ENCODE data around the gene TRIM29.
"Not testable (repeated sequence)": the region's sequence is repeated elsewhere in the genome, so short reads cannot be mapped to it uniquely, and the experiment has no call there.

The TRIM29 gene

DNA sequence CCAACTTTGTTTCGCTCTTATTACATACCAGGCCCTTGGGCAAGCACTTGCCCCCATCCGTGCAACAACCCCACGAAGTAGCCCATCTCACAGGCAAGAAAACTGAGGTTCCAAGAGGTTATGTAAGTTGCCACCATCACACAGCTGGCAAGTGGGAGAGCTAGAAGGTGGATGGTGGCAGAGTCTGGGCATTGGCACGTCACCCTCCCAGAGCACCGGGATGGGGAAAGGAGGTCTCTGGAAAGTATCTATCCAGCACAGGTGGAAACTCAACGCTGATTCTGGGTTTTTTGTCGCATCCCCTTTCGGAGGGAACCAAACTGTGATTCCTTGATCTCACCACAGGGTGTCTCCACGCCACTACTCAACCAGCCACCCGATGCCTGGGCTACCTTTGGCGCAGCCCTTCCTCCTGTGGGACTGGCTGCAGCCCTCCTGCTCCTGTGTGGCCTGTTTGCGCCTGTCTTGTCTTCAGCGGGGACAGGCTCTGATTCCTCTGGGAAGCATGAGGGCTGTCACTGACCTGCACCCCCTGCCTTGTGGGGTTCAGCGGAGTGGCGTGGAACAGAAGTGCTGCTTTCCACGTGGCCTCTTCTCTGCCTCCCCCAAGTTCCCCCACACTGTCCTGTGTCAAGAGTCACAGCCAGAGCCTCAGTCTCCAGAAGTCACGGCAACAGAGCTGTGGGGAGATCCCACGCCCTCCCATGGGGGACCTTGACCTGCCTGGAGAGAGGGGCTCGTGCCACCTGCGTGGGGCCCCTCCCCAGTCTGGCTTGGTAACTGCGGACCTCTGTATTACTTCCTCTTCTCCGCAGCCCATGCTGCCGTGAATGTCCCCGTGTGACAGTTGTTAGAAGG lies 34.4 kb upstream of the TRIM29 start:
- DNase-seq = no peak

DNA sequence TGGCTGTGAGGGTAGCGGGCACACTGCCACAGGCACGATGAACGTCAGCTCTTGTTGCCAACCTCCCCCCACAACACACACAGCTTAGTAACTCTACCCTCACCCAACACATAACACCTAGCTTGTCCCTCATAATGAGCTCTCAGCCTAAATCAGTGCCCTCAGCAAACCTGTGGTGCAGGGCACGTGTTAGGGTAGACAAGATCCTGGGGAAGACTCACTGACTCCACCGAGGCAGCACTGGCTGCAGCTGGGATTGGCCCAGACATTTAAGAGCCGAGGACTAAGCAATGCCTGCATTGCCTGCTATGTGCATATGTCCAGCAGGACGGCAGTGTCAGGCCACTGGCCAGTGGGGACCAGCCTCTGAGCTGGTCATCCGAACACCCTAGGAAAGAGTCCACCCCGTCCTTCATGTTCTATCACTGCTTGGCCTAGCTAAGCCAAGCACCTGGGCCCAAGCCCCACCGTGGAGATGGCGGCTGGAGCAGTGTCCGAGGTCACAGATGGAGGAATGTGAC lies 32.9 kb upstream of the TRIM29 start:
- DNase-seq = no peak

DNA sequence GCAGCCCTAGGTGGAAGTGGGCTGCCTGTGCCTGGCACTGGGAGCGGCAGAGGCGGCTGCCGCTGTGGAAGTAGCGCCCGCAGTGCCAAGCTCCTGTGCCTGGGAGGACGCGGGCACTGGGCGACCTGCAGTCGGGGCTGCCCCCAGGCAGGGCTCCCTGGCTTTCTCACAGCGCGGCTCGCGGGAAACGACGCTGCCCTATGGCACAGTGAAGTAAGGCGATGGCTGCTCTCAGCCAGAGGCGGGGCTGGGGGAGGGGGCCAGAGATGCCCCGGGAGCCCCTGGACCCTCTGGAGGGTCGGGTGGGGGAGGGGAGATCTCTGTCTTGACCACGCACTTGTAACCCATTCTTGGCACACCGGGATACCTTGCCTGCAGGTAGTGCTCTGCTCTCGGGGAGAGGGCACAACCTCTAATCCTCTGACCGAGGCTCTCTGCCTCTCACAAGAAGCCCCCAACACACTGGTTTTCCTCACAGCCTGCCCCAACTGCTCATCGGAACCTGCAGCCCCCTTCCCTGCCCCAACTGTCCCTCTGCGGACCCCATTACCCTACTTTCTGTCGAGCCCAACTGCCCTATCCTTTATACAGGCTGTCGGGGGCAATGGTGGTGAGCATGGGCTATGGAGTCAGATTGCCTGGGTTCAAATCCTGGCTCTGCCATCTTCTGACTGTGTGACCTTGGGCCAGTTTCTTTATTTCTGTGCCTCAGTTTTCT lies 32.2 kb upstream of the TRIM29 start:
- DNase-seq = no peak

DNA sequence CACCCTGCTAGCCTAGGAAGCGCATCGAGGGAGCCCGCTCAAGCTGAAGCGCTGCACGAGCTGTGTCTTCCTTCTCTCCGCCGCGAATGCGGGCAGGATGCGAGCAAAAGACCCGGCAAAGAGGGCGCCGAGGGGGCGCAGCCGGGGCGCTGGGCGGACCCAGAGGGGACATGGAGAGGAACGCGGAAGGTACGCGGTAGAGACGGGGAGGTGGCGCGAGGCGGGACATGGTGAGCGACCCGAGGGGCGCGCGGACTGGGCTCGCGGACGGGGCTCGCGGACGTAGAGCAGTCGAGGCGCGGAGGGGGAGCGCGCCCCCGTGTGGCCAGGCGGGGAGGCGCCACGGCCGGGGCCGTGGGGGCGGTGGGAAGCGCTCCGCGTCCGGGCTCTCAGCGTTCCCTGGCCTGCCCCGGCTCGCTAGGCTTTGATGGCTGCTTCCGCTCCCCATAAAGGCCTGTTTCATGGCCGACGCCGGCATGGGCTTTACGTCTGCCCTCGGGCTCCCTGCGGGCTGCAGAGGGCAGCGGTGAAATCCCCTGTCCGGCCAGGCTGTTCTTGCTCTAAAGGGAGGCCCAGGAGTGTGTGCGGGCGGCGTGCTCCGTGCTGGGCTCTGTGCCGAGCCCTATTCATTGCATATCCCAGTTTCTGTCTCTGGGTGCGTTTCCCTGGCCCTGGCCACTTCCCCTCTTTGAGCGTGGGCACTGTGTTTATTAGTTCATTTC lies 31.2 kb upstream of the TRIM29 start:
- no peak for DNase-seq

DNA sequence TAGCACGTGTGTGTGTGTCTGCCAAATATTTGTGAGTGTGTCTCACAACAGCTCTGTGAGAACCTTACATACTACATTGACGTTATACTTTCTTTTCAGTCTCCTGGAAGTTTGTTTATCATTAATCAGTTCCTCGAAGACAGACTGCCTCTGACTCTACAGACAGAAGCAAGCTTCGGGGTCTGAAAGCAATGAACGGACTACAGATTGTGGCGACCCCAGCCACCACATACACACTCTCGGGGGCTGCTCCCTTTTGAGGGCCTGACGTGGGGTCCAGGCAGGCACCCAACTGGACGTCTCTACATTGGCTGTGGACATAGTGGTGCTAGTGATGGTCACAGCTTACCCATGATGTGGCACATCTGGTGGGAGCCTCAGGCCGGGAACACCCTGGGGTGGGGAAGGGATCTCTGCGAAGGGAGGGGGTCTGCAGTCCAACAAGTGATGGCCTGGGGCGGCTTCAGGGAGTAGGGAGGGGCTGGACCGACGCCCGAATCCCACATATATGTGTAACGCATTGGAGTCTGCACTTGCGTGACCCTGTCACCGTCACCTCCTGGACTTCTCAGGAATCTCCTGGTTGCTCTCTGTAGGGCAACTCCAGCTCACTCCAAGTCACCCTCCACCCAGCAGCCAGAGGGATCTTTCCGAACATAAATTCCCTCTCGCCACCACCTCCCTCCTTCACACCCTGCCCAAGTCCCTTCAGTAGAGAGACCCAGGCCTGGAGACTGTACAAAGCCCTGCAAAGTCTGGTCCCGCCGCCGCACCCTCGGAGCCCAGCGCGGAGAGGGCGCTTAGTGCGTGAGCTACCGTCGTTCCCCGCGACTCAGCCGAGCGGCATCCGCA lies 30.4 kb upstream of the TRIM29 start:
- DNase-seq = no peak

DNA sequence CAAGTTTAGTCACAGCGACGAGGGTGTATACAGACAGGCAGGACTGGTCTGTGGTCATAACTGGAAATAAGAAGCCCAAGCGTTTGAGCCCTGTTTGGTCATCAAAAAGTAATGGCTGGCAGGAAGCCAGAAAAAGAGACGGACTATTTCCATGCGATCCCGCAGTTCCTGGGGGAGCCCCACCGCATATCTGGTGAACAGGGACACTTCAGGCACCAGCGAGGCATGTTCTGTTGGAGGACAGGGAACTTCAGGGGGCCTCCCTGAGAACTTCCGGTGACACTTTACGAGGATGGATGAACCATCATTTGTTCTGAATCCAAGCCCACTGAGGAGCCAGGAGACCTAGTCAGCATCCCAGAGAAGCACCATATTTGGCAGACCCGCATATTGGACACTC lies 29.7 kb upstream of the TRIM29 start:
- no peak for DNase-seq

DNA sequence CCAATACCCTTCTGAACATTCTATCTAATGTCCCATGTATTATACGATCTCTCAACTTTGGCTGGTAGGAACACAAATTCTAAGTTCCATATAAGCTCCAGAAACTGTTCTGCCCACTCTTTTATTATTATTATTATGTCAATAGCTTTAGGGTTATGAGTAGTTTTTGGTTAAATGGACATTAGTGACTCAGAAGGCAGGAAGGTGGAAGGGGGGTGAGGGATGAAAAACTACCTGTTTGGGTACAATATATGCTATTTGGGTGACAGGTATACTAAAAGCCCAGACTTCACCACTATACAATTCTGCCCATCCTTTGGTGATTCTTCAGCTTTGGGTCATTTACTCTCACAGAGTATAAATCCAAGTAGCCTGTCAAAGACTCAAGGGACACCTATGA lies 22.5 kb upstream of the TRIM29 start:
- DNase-seq = no peak

DNA sequence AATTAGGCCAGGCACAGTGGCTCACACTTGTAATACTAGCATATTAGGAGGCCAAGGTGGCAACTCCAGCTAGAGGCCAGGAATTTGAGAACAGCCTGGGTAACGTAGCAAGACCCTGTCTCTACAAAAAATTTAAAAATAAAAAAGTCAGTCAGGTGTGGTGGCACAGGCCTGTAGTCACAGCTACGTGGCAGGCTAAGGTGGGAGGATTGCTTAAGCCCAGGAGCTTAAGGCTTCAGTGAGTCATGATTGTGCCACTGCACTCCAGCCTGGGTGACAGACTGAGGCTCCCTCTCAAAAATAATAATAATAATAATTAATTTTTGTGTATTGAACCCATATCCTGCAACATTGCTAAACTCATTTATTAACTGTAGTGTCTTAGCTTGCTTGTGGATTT lies 15.3 kb upstream of the TRIM29 start:
- no peak for DNase-seq

DNA sequence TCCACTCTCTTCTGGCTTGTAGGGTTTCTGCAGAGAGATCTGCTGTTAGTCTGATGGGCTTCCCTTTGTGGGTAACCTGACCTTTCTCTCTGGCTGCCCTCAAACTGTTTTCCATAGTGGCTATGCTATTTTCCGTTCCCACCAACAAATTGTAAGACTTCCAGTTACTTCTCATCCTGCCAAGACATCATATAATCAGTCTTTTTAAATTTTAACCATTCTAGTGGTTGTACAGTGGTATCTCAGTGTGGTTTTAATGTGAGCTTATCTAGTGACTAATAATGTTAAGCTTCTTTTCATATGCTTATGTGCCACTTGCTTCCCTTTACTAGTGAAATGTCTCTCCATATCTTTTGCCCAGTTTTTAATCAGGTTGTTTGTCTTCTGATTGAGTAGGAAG lies 13.6 kb upstream of the TRIM29 start:
- DNase-seq = no peak

DNA sequence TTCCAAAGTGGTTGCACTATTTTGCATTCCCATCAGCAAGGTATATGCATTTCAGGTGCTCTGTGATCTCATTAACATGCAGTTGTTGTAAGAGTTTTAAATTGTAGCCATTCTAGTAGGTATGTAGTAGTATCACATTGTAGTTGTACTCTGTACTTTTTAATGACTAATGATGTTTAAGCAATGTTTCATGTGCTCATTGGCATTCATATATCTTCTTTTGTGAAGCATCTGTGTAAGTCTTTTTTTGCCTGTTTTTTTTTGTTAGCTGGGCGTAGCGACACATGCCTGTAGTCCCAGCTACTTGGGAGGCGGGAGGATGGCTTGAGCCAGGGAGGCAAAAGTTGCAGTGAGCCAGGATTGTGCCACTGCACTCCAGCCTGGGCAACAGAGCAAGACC lies 11.3 kb upstream of the TRIM29 start:
- no peak for DNase-seq

DNA sequence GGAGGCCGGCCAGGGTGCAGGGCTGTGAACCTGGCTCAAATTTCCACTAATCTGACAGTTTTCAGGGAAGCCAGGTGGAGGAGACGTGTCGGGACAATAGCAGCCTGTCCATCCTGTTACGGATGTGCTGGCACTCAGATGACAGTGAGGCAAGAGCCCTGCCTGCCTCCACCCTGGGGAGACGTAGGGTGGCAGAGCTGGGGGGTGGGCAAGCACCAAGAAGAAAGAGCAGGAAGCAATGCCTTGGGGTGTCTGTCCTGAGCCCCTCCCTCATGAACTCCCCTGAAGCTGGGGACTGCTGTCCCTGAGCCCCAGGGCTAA lies 10.0 kb upstream of the TRIM29 start:
- DNase-seq = no peak

DNA sequence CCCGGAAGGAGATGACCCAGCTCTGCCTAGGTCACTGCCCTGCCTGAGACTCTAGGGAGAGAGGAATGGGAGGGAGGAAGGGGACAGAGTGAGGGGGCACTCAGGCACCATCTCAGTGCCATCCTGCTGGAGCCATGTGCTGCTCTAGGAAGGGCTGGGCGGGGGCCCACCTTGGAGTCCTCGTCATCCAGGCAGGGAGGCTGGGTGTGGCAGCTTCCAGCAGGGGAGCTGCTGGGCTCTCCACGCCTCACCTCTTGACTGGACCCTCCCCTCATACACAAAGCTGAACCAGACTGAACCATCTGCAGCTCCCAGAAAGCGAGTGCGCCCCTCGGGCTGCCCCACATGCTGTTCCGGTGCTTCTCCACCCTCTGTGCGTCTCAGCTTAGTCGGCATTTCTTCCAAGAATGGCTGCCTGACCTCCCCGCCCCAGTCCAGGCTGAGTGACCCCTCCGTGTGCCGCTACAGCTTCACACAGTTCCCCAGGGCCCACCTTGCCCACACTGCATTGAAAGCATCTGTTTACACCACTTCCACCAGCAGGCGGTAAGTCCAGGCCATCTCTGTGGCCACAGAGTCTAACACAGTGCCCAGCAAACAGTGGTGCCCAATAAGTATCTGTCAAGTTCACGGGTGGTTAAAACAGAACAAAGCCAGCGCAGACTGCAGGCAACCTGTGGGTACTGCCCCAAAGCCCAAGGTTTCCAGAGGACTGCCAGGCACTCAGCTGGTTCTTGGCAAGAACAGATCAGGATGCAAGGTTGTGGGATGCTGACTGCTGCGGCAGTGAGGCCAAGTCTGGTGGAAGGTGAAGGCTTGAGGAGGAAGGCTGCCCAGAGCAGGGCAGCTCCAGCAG lies 9.4 kb upstream of the TRIM29 start:
- DNase-seq = no peak

DNA sequence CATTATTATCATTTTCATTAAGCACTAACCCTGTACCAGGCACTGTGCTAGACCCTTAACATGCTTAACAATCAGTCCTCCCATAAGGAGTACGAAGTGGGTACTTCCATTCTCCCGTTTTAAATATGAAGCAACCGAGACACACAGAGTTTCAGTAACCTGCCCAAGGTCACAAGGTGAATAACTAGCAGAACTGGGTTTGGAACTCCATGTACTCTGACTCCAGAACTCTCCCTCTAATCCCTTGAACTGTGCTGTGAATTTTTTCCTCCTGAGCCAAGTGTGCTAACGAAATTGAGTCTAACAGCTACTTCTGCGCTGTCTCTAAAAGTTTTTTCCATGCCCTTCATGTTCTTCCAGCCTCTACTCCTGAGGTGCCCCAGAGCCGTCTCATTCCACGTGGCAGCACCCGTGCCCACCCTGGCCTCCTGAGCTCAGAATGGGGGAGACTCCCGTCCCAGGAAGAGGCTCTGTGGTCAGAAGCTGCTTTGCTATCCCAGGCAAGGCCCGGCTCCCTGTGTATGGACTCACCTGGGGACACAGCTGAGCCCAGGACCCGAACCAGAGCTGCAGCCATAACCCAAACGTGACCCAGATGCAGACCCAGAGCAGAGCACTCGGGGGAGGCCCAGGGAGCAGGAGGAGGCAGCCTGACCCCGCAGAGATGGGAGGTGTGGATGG lies 8.6 kb upstream of the TRIM29 start:
- DNase-seq = no peak

DNA sequence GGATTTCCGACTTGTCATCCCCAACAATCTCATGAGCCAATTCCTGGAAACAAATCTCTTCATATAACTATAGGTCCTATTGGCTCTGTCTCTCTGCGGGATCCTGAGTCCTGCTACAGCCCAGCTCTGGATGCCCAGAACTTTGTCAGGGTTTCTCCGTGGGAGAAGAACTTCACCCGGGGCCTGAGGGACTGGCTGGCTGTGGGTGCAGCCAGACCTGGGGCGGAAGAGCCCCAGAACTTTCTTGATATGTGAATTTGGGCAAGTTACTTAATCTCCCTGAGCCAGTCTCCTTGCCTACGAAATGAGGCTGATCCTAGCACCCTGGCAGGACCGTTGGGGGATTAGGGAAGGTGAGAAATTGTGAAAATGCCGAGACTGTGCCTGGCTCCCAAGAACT lies 6.6 kb upstream of the TRIM29 start:
- no peak for DNase-seq

DNA sequence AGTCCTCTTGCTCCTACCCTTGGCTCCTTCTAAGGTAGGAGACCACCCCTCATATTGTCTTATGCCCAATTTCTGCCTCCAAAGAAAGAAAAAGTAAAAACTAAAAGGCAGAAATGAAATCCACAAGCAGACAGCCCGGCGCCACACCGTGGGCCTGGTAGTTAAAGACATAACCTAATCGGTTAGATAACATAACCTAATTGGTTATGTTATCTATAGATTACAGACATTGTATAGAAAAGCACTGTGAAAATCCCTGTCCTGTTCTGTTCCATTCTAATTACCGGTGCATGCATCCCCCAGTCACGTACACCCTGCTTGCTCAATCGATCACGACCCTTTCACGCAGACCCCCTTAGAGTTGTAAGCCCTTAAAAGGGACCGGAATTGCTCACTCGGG lies 5.6 kb upstream of the TRIM29 start:
- DNase-seq = not testable (repeated sequence)

DNA sequence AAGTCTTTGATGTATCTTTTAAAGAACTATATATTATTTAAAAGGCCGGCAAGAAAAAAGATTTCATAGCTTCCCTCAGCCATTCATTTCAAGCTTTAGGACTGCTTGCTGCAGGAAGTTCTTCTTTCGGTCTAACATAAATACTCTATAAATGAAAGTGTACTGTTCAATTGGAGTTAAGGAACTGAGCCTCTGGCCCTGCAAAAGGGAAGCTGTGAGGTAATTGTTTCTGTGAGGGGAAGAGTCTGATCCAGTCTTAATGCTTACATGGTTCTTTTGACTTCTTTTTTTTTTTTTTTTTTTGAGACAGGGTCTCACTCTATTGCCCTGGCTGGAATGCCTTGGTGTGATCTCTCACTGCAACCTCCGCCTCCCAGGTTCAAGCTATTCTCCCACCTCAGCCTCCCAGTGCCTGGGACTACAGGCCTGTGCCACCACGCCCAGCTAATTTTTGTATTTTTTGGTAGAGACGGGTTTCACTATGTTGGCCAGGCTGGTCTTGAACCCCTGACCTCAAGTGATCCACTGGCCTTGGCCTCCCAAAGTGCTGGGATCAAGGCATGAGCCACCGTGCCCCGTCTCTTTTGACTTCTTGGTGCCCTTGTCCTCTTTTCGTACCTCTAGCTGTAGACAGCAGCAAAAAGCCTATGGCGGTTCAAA lies 4.7 kb upstream of the TRIM29 start:
- DNase-seq = no peak

DNA sequence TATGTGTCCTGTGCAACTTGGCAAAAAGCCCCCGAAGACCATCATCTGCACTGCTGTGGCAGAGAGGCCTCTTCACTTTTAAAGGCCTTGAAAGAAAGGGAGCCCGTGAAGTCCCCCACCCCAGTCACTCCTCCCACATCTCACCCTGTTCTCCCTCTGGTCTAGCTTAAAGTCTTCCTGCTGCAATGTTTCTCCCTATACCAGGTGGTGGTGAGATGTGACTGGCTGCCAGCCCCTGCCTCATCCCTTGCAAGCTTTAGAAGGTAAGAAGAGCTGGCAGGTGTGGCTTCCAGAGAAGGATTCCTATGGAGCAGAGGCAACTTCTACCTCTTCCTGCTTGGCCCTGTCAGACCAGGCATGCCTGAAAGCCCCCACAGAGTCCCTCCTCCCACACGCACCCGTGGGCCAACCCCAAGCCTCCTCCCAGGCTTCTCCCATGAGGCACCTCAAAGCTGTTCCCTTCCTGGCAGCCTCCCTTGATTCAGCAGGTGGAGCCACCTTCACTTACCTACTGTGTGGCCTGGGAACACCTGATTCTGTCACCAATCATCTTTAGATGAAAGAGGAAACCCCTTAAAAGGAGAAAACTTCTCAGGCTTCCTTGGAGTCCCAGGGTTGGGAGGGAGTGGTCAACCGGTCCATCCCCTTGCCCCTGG lies 4.0 kb upstream of the TRIM29 start:
- DNase-seq = no peak

DNA sequence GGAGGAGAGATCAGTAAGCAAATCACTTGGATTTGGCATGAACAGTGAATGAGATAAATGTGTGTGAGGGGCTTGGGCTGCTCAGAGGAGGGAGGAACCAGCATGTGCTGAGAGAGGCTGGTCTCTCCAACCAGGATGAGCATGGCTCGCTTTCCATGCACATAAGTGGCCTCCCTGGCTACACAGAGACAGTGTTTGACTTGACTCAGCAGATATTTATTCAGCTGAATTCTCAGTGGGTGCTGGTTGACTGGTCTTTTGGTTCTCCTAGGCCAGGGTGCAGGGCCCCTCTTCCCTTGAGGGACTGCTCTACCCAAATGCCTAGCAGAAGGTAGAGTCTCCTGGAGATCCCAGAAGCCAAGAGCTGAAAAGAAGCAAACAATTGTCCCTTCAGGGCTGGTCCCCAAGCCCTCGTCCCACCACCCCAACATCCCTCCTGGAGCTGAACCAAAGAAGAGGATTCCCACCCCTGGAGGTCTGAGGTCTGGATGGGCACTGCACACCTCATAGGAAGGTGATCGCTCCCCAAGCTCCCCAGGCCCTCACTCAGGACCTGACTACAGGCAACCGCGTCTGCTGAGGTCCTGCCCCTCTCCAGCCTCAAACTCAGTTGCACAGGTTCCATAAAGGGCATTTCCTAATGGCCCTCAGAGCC lies 3.3 kb upstream of the TRIM29 start:
- DNase-seq = no peak

DNA sequence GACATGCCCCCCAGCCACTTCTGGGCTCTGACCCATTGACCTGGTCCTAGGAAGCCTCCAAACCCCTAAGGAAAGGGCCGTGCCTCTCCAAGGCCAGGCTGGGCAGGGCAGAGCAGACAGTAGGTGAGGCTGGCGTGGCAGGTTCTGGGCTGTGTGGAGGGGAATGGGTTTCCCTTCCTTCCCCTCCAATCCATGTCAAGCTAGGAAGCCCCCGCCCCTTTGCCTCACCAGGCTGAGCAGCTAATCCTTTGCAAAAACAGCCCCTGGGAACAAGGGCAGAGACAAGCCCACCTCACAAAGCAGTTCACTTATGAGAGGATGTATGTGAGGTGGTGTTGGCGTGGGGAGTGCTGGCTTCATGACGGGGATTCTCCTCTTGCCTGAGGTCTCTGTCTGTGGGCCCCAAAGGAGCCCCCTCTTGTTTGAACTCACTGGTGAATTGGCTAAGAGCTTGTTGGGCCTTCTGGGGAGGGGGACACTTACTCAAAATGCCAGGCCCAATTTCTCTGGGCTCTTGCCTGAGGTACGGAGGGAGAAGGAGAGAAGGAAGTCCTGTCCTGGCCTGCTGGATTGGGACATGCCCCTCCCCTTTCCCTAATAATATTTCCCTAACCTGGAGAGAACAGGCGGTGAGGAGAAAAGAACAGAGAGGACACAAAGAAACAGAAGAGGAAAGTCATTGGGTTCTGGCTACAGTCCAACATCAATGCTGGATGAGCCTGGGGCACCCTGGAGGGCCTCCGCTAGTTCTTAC lies 1.6 kb upstream of the TRIM29 start:
- DNase-seq = no peak

Measured in NCI-H2081 treated with DMSO at 0.1 percent for 48 hours (cell line).